Gastroesophageal sphincter (tissue), 4 donors: Measurements from ENCODE around the gene CYP26B1. TPM values are rescaled to one million over a fixed set of nuclear protein-coding genes. Genes with fewer than 3 reads are reported as not detected.

Experiments used
- ATAC-seq: fragments of 150-250 bp; one replicate; pipeline ENCODE4 v1.9.1; 2016; ENCODE audit warnings: mild to moderate bottlenecking, moderate library complexity
- H3K27ac ChIP-seq, 4 donors: fragments of 200-600 bp; sonication (generic) in 3 of 4; 1 replicate in 3 of 4; 2 replicates in 1 of 4; pipeline ENCODE4 v1.5.1; 2016 to 2019
- H3K27me3 ChIP-seq: fragments of 200-600 bp; sonication (generic); one replicate; pipeline ENCODE4 v1.5.1; 2019
- H3K36me3 ChIP-seq, 2 donors: fragments of 200-600 bp; sonication (generic); one replicate each; pipeline ENCODE4 v1.5.1; 2019; ENCODE audit warnings: control low read depth in 1 of 2
- H3K4me1 ChIP-seq, 3 donors: fragments of 200-600 bp; sonication (generic); 1 replicate in 2 of 3; 2 replicates in 1 of 3; pipeline ENCODE4 v1.5.1; 2016 to 2019; ENCODE audit warnings: control low read depth in 2 of 3
- H3K4me3 ChIP-seq, 2 donors: fragments of 200-600 bp; sonication (generic); one replicate each; pipeline ENCODE4 v1.5.1; 2019; ENCODE audit warnings: mild to moderate bottlenecking in 1 of 2, moderate library complexity in 1 of 2
- H3K9me3 ChIP-seq, 3 donors: fragments of 200-600 bp; sonication (generic); one replicate each; pipeline ENCODE4 v1.5.1; 2017 to 2019; ENCODE audit warnings: control low read depth in 2 of 3
- EP300 ChIP-seq: sonication (generic); formaldehyde crosslinking; IDR thresholded peaks from one replicate; pipeline ENCODE4 v1.6.1; 2017; ENCODE audit warnings: antibody characterized with exemption, mild to moderate bottlenecking
- POLR2A ChIP-seq, 2 donors: fragments of 450-650 bp; IDR thresholded peaks; one replicate each; pipeline ENCODE4 v1.6.1; 2017; ENCODE audit warnings: antibody characterized with exemption in 2 of 2, mild to moderate bottlenecking in 2 of 2, moderate library complexity in 1 of 2
- POLR2AphosphoS5 ChIP-seq: sonication (generic); formaldehyde crosslinking; IDR thresholded peaks from one replicate; pipeline ENCODE4 v1.6.1; 2017; ENCODE audit warnings: antibody characterized with exemption
- WGBS, 2 donors: methylation state at CpG; one replicate each; pipeline ENCODE4 v1.1.5; 2018; ENCODE audit warnings: low coverage in 1 of 2; 5-methylcytosine and 5-hydroxymethylcytosine counted together
- total RNA-seq, 4 donors: library from RNA; depleted of rRNA; stranded (reverse); fragments of >200 nt; gene quantifications; one replicate each; pipeline ENCODE4 v1.1.0, GENCODE V29; 2016
- TF ChIP-seq, protein P1 (sequence below), 4 experiments: fragments of 200-600 bp in 2 of 4; fragments of 450-650 bp in 2 of 4; sonication (generic) in 1 of 4; IDR thresholded peaks; one replicate each; pipeline ENCODE4 v1.5.1; 2017 to 2019; ENCODE audit warnings: antibody characterized with exemption in 4 of 4, mild to moderate bottlenecking in 2 of 4, moderate library complexity in 2 of 4

The CYP26B1 gene
- total RNA-seq, 4 donors from 2014 or later: 0.47 to 4.0 (median 1.4) TPM

DNA sequence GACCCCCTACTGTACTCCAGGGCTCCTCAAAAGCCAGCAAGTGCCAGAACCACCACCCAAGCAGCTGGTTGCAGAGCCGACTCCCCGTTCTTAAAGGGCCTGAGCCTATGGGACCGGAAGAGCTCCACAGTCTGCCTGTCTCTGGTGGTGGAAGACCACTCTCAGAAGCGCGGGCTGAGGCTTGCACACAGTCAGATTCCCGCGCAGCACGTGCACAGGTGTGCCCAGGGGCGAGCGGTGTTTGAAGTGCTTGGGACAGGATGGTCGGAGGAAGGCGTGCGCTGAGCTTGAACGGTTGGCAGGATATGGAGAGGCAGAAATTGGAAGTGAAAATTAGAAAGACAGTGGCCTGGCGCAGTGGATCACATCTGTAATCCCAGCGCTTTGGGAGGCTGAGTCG, 64.8 kb downstream of the CYP26B1 start:
- TF ChIP-seq POLR2A (IDR thresholded peaks at IDR 0.05): no peak
- Histone ChIP-seq H3K36me3 (no peaks in the 10 kb centered on the region), H3K4me3 (no peak overlapping the region), H3K27me3 (peaks cover 15% of the 10 kb centered on the region), H3K4me1 (no peaks in the 10 kb centered on the region), H3K27ac (no peak overlapping the region), H3K9me3 (no peaks in the 10 kb centered on the region)
- no peak for ATAC-seq
- WGBS, 2 donors: 74 to 95% methylated on average over 6 to 13 of the region's 17 CpGs

GRCh38 chr2:72082021-72082601, 65.6 kb downstream of the CYP26B1 start:
- WGBS, 2 donors: 50 to 80% methylated on average over 1 to 2 of the region's 12 CpGs
- Histone ChIP-seq H3K36me3 (no peaks in the 10 kb centered on the region), H3K27me3 (peaks cover 15% of the 10 kb centered on the region), H3K27ac (no peak overlapping the region), H3K4me3 (no peak overlapping the region), H3K9me3 (no peaks in the 10 kb centered on the region), H3K4me1 (no peaks in the 10 kb centered on the region)
- ATAC-seq: no peak
- TF ChIP-seq, protein P1, sequence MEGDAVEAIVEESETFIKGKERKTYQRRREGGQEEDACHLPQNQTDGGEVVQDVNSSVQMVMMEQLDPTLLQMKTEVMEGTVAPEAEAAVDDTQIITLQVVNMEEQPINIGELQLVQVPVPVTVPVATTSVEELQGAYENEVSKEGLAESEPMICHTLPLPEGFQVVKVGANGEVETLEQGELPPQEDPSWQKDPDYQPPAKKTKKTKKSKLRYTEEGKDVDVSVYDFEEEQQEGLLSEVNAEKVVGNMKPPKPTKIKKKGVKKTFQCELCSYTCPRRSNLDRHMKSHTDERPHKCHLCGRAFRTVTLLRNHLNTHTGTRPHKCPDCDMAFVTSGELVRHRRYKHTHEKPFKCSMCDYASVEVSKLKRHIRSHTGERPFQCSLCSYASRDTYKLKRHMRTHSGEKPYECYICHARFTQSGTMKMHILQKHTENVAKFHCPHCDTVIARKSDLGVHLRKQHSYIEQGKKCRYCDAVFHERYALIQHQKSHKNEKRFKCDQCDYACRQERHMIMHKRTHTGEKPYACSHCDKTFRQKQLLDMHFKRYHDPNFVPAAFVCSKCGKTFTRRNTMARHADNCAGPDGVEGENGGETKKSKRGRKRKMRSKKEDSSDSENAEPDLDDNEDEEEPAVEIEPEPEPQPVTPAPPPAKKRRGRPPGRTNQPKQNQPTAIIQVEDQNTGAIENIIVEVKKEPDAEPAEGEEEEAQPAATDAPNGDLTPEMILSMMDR (IDR thresholded peaks at IDR 0.05): no peak
- no peak for TF ChIP-seq POLR2AphosphoS5
- no peak for TF ChIP-seq POLR2A (IDR thresholded peaks at IDR 0.05)
- TF ChIP-seq EP300: no peak

DNA sequence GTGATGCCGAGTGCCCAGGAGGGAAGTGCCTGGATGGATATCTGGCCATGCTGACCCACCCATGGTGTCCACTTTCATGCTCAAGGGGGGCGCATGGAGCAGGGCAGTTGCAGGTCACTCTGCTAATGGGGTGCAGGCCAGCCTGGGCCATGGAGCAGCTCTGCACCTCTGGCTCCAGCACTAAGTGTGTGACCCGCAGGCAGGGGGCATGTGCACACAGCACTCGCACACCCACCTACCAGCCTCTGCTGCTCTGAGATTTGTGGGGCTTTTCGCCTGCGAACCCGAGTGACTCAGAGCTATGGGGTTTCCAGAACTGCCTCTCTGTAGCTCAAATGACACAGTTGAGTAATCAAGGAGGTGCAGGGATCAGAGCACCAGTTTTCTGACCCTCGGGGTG, 66.2 kb downstream of the CYP26B1 start:
- WGBS, 2 donors: 73% methylated on average over 3 of the region's 8 CpGs; no CpG with 5 or more reads in 1 of the 2 donors
- Histone ChIP-seq H3K27ac (no peak overlapping the region), H3K27me3 (peaks cover 15% of the 10 kb centered on the region), H3K9me3 (no peaks in the 10 kb centered on the region), H3K4me3 (no peak overlapping the region), H3K4me1 (no peaks in the 10 kb centered on the region), H3K36me3 (no peaks in the 10 kb centered on the region)
- no peak for ATAC-seq
- TF ChIP-seq EP300 (no peak), POLR2AphosphoS5 (no peak), POLR2A (IDR thresholded peaks at IDR 0.05) (no peak)
- TF ChIP-seq, protein P1 (IDR thresholded peaks at IDR 0.05): no peak

- H3K4me3 ChIP-seq: no peak overlapping the region
- no peaks in the 10 kb centered on the region for H3K4me1 ChIP-seq
- H3K9me3 ChIP-seq: no peaks in the 10 kb centered on the region
- 33% methylated on average over 1 of the region's 3 CpGs; no CpG with 5 or more reads in 1 of the 2 donors for WGBS, 2 donors
- ATAC-seq: no peak
- TF ChIP-seq POLR2A (IDR thresholded peaks at IDR 0.05) (no peak), EP300 (no peak), POLR2AphosphoS5 (no peak)
- TF ChIP-seq, protein P1 (IDR thresholded peaks at IDR 0.05): no peak
- H3K27ac ChIP-seq: no peak overlapping the region
- H3K36me3 ChIP-seq: no peaks in the 10 kb centered on the region
- peaks cover 15% of the 10 kb centered on the region for H3K27me3 ChIP-seq
These were observed 67.1 kb downstream of the CYP26B1 start for GRCh38 chr2:72080286-72081145.
